ENCODE measurements around the gene AP2A1.

GRCh38 chr19:49782515-49782914, 15.7 kb downstream of the AP2A1 start:
- TF ChIP-seq EZH2phosphoT487 (IDR thresholded peaks at IDR 0.05; ENCODE audit: insufficient read depth, low read depth) (no peak), EZH2 (IDR thresholded peaks at IDR 0.05; ENCODE audit: insufficient read depth, poor library complexity, severe bottlenecking) (no peak)
